ENCODE measurements around the gene TEAD1. TPM values are rescaled to one million over a fixed set of nuclear protein-coding genes. Genes with fewer than 3 reads are reported as not detected.

Gene TEAD1
- total RNA-seq, 1 experiment from 2014 or later = 102 TPM

DNA sequence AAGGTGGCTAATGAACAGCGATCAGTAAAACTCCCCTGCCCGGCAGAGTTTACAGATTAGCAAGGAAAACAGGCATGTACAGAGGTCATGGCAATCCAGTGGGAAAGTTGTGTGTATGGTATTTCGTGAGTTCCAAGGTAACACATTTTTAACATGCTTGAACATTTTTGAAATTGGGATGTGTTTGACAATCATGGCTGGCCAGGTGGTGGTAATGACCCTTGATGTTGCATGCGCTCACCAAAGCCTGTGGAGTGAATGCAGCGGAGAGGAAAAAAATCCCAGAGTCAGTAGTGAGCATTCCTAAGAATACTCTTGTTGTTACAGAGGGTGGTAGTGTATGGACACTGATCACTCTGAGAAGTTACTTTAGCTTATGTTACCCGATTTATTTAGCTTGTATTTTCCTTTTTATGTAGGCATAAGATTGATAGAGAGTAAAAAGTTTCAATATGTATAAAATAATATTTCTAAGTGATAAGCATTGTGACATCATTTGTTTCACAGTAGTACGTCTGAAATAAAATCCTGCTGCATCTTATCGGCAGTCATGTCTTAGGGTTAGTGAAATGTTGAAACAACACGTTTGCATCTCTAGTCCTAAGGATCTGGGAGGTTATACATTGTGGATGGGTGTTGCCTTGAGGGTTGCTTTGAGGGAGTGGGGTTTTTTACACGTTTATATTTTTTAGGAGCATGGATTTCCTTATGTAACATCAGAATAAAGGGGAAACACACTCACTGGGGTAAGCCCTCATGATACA lies 8.7 kb downstream of the TEAD1 start:
- no TSS peak for BruUV-seq (replicated peaks)
- no peak overlapping the region for H3K4me3 ChIP-seq (ENCODE audit: low read depth in 2 of 2, low read length in 2 of 2)
- in situ Hi-C loops (cut with HindIII; ENCODE audit: low pct_unique_long_range_greater_than_20kb, low sequenced_read_pairs) = no loop called here
- no peak for ATAC-seq
- H3K36me3 ChIP-seq (ENCODE audit: control insufficient read depth, insufficient read depth, low read length) = no peaks in the 10 kb centered on the region
- ChIA-PET POLR2A (no interaction called here), CTCF (no interaction called here)
- DNase-seq (ENCODE audit: low read depth, low spot score) = no peak
- peak overlapping the region; percentile 52 for H3K27ac ChIP-seq (ENCODE audit: low read length)
- TF ChIP-seq POLR2AphosphoS5 (IDR thresholded peaks at IDR 0.05; ENCODE audit: low read depth, low read length) = no peak
- no peaks in the 10 kb centered on the region for H3K9me3 ChIP-seq (ENCODE audit: control insufficient read depth, insufficient read depth, low read depth, low read length)
- no peaks in the 10 kb centered on the region for H3K27me3 ChIP-seq (ENCODE audit: control insufficient read depth, insufficient read depth, low read length)
- H3K4me1 ChIP-seq (ENCODE audit: control insufficient read depth, insufficient read depth, low read length) = peaks cover 99% of the 10 kb centered on the region
- intact Hi-C loops (cut with micrococcal nuclease; ENCODE audit: unreplicated experiment) = no loop called here

DNA sequence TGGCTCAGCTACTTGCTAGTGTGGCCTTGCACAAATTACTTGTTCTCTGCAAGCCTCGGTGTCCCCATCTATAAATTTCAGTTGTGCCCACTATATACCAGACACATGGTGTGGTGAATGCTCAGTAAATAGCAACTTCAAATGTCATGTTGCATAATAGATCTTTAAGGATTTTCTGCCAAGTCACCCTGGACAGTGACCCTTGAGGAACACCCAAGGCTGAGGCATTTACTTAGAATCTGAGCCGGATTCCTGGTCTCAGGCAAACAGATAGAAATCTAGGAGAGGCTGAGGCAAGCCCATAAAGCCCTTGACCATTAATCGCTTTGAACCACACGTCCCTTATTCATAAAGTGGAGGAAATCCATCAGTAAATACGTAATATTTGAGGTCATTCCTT lies 9.7 kb downstream of the TEAD1 start:
- Histone ChIP-seq H3K27ac (ENCODE audit: low read length) (peak overlapping the region; percentile 57; the same call in 1 of the 2 replicates), H3K4me3 (ENCODE audit: low read depth in 2 of 2, low read length in 2 of 2) (no peak overlapping the region), H3K9me3 (ENCODE audit: control insufficient read depth, insufficient read depth, low read depth, low read length) (no peaks in the 10 kb centered on the region), H3K27me3 (ENCODE audit: control insufficient read depth, insufficient read depth, low read length) (no peaks in the 10 kb centered on the region), H3K36me3 (ENCODE audit: control insufficient read depth, insufficient read depth, low read length) (no peaks in the 10 kb centered on the region), H3K4me1 (ENCODE audit: control insufficient read depth, insufficient read depth, low read length) (peaks cover 99% of the 10 kb centered on the region)
- intact Hi-C loops (cut with micrococcal nuclease; ENCODE audit: unreplicated experiment) (no loop called here), in situ Hi-C loops (cut with HindIII; ENCODE audit: low pct_unique_long_range_greater_than_20kb, low sequenced_read_pairs) (no loop called here)
- ATAC-seq (no peak), DNase-seq (ENCODE audit: low read depth, low spot score) (no peak)
- ChIA-PET POLR2A (no interaction called here), CTCF (no interaction called here)
- no TSS peak for BruUV-seq (replicated peaks)
- no peak for TF ChIP-seq SIN3A (IDR thresholded peaks at IDR 0.05; ENCODE audit: borderline replicate concordance, insufficient read depth, low read depth, low read length)
- TF ChIP-seq, protein P1, sequence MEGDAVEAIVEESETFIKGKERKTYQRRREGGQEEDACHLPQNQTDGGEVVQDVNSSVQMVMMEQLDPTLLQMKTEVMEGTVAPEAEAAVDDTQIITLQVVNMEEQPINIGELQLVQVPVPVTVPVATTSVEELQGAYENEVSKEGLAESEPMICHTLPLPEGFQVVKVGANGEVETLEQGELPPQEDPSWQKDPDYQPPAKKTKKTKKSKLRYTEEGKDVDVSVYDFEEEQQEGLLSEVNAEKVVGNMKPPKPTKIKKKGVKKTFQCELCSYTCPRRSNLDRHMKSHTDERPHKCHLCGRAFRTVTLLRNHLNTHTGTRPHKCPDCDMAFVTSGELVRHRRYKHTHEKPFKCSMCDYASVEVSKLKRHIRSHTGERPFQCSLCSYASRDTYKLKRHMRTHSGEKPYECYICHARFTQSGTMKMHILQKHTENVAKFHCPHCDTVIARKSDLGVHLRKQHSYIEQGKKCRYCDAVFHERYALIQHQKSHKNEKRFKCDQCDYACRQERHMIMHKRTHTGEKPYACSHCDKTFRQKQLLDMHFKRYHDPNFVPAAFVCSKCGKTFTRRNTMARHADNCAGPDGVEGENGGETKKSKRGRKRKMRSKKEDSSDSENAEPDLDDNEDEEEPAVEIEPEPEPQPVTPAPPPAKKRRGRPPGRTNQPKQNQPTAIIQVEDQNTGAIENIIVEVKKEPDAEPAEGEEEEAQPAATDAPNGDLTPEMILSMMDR (IDR thresholded peaks at IDR 0.05) = no peak
- no peak for TF ChIP-seq POLR2AphosphoS5 (IDR thresholded peaks at IDR 0.05; ENCODE audit: low read depth, low read length)
- TF ChIP-seq, protein P2, sequence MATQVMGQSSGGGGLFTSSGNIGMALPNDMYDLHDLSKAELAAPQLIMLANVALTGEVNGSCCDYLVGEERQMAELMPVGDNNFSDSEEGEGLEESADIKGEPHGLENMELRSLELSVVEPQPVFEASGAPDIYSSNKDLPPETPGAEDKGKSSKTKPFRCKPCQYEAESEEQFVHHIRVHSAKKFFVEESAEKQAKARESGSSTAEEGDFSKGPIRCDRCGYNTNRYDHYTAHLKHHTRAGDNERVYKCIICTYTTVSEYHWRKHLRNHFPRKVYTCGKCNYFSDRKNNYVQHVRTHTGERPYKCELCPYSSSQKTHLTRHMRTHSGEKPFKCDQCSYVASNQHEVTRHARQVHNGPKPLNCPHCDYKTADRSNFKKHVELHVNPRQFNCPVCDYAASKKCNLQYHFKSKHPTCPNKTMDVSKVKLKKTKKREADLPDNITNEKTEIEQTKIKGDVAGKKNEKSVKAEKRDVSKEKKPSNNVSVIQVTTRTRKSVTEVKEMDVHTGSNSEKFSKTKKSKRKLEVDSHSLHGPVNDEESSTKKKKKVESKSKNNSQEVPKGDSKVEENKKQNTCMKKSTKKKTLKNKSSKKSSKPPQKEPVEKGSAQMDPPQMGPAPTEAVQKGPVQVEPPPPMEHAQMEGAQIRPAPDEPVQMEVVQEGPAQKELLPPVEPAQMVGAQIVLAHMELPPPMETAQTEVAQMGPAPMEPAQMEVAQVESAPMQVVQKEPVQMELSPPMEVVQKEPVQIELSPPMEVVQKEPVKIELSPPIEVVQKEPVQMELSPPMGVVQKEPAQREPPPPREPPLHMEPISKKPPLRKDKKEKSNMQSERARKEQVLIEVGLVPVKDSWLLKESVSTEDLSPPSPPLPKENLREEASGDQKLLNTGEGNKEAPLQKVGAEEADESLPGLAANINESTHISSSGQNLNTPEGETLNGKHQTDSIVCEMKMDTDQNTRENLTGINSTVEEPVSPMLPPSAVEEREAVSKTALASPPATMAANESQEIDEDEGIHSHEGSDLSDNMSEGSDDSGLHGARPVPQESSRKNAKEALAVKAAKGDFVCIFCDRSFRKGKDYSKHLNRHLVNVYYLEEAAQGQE (IDR thresholded peaks at IDR 0.05; ENCODE audit: insufficient read depth in 1 of 2, low read depth in 2 of 2, low read length in 1 of 2) = no peak
- TF ChIP-seq TCF7L2 (IDR thresholded peaks at IDR 0.05; ENCODE audit: low read depth, low read length) = no peak

DNA sequence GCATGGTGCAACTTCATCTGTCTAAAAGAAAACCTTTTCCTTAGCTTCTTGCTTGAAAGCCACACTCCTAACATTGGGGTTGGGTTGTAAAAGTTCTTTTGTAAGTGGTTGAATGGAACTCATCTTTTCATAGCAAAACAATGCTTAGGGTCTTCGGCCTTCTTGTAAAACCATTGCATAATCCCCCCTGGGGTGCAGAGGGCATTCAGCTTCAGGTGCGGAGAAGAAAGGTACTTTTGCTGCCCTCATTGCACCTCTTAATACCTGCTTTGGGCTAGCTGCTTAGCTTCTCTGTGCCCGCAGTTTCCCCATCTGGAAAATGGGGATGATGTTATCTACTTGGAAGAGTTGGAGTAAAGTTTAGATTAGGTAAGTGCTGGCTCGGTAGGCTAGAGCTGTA lies 10.1 kb downstream of the TEAD1 start:
- ATAC-seq = no peak
- no TSS peak for BruUV-seq (replicated peaks)
- Histone ChIP-seq H3K4me3 (ENCODE audit: low read depth in 2 of 2, low read length in 2 of 2) (no peak overlapping the region), H3K4me1 (ENCODE audit: control insufficient read depth, insufficient read depth, low read length) (peaks cover 99% of the 10 kb centered on the region), H3K36me3 (ENCODE audit: control insufficient read depth, insufficient read depth, low read length) (no peaks in the 10 kb centered on the region), H3K27ac (ENCODE audit: low read length) (peak overlapping the region; percentile 57; the same call in 1 of the 2 replicates), H3K9me3 (ENCODE audit: control insufficient read depth, insufficient read depth, low read depth, low read length) (no peaks in the 10 kb centered on the region), H3K27me3 (ENCODE audit: control insufficient read depth, insufficient read depth, low read length) (no peaks in the 10 kb centered on the region)
- no peak for TF ChIP-seq SIN3A (IDR thresholded peaks at IDR 0.05; ENCODE audit: borderline replicate concordance, insufficient read depth, low read depth, low read length)
- no peak for TF ChIP-seq POLR2AphosphoS5 (IDR thresholded peaks at IDR 0.05; ENCODE audit: low read depth, low read length)
- TF ChIP-seq, protein P1 (IDR thresholded peaks at IDR 0.05) = no peak
- TF ChIP-seq TCF7L2 (IDR thresholded peaks at IDR 0.05; ENCODE audit: low read depth, low read length) = no peak
- TF ChIP-seq, protein P2 (IDR thresholded peaks at IDR 0.05; ENCODE audit: insufficient read depth in 1 of 2, low read depth in 2 of 2, low read length in 1 of 2) = no peak
- intact Hi-C loops (cut with micrococcal nuclease; ENCODE audit: unreplicated experiment) (no loop called here), in situ Hi-C loops (cut with HindIII; ENCODE audit: low pct_unique_long_range_greater_than_20kb, low sequenced_read_pairs) (no loop called here)
- CTCF ChIA-PET = no interaction called here
- POLR2A ChIA-PET = no interaction called here
- no peak for DNase-seq (ENCODE audit: low read depth, low spot score)
